Cardiac muscle cell (in vitro differentiated cells and primary cell): Measurements from ENCODE around the gene EXOC3L1. TPM values are rescaled to one million over a fixed set of nuclear protein-coding genes. Genes with fewer than 3 reads are reported as not detected.

Source experiments
- DNase-seq, 2 donors: peaks; one replicate each; pipeline versions ENCODE4 v3.0.0 to v3.0.0-alpha.2; 2010 to 2017; ENCODE audit warnings: low read depth in 1 of 2, low spot score in 1 of 2
- H3K27ac ChIP-seq: fragments of 200-600 bp; sonication (generic); 2 replicates; pipeline ENCODE4 v1.5.1; 2016
- H3K27me3 ChIP-seq: fragments of 200-600 bp; sonication (generic); 2 replicates; pipeline ENCODE4 v1.6.0; 2016; ENCODE audit warnings: control low read depth
- H3K36me3 ChIP-seq: fragments of 200-600 bp; sonication (generic); 2 replicates; pipeline ENCODE4 v1.5.1; 2016; ENCODE audit warnings: control low read depth
- H3K4me1 ChIP-seq: fragments of 200-600 bp; sonication (generic); 2 replicates; pipeline ENCODE4 v1.8.1; 2017; ENCODE audit warnings: low read depth, mild to moderate bottlenecking, mixed run types
- H3K4me3 ChIP-seq: fragments of 200-600 bp; sonication (generic); 2 replicates; pipeline ENCODE4 v1.5.1; 2016; ENCODE audit warnings: mild to moderate bottlenecking
- H3K9me3 ChIP-seq: fragments of 200-600 bp; sonication (generic); 2 replicates; pipeline ENCODE4 v1.5.1; 2017; ENCODE audit warnings: low read depth, mild to moderate bottlenecking, control low read depth
- polyA plus RNA-seq: library from polyadenylated mRNA; unstranded; fragments of >200 nt; fragmentation: Nextera tagmentation; extraction: Ambion mirVana; gene quantifications from 2 replicates; pipeline ENCODE4 v1.2.1, GENCODE V29; 2016
- total RNA-seq: library from RNA; depleted of rRNA; stranded (reverse); fragments of >200 nt; gene quantifications from 2 replicates; pipeline ENCODE4 v1.2.3, GENCODE V29; 2016
- TF ChIP-seq, protein P1 (sequence below): IDR thresholded peaks from 2 replicates; pipeline ENCODE4 v1.5.1; 2012; ENCODE audit warnings: low read depth, mild to moderate bottlenecking, low read length

EXOC3L1 gene
- total and polyA plus RNA-seq, 2 experiments from 2014 or later, result 2.9 to 4.3 TPM

DNA sequence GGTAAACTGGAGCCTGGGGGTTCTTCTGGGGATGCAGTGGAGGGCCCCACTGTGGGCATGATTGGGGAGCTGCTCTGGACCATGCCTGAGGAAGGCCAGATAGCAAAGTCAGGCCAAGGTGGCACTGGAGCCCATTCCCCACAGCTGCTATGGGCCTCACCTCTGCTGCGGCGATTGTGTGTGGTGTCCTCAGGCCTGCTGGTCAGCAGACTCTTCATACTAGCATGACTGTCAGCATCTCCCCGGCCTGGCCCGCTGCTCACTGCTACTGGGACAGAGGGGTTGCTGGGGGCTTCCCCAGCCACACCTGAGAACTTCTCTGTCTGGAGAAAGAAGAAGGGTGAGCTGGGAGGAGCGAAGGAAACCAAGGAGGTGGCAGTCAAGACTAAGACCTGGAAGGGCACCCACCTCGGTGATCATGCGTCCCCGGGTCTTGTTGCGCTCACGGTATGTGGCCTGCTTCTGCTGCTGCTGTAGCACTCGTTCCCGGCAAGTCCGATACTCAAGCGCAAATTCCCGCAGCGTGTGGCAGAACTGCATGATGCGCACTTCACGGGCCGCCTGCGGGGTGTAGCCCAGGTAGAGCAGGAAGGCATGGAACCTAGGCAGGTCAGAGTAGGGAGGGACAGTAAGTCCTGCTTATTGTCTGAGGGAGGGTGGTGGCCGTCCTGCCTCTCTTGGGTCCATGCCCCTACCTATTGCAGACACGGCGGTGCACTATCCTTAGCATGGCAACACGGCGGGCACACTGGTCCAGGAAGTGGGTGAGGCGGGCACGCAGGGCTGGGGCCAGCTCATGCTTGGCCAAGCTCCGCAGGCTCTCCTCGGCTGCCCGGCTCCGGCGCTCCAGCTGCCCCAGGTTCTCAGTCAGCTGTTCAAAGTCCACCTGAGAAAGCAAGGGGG is 40.2 kb upstream of the EXOC3L1 start:
- DNase-seq, result no peak
- no peak overlapping the region for H3K27ac ChIP-seq
- H3K9me3 ChIP-seq, result no peaks in the 10 kb centered on the region
- TF ChIP-seq, protein P1, sequence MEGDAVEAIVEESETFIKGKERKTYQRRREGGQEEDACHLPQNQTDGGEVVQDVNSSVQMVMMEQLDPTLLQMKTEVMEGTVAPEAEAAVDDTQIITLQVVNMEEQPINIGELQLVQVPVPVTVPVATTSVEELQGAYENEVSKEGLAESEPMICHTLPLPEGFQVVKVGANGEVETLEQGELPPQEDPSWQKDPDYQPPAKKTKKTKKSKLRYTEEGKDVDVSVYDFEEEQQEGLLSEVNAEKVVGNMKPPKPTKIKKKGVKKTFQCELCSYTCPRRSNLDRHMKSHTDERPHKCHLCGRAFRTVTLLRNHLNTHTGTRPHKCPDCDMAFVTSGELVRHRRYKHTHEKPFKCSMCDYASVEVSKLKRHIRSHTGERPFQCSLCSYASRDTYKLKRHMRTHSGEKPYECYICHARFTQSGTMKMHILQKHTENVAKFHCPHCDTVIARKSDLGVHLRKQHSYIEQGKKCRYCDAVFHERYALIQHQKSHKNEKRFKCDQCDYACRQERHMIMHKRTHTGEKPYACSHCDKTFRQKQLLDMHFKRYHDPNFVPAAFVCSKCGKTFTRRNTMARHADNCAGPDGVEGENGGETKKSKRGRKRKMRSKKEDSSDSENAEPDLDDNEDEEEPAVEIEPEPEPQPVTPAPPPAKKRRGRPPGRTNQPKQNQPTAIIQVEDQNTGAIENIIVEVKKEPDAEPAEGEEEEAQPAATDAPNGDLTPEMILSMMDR, result no peak
- H3K27me3 ChIP-seq, result no peaks in the 10 kb centered on the region
- no peaks in the 10 kb centered on the region for H3K4me1 ChIP-seq
- peaks cover 16% of the 10 kb centered on the region for H3K36me3 ChIP-seq
- H3K4me3 ChIP-seq, result no peak overlapping the region

DNA sequence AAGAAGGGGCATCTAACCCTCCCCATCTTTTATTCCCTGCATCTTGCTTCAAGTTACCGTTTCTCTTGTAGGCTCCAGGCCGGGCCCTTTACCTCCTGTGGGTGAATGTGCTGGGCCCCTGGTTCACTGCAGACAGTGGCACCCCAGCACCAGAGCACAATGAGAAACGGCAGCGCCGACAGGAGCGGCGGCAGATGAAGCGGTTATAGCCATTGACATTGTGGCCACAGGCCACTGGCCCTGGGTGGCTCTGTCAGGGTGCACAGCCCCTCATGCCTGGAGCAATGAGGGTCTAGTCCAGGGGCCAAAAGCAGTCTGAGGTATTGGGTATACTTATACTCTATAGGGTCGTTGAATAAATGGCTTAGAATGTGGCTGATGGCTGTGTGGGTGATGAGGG is 39.0 kb upstream of the EXOC3L1 start:
- TF ChIP-seq, protein P1, result no peak
- H3K4me1 ChIP-seq, result no peaks in the 10 kb centered on the region
- no peaks in the 10 kb centered on the region for H3K27me3 ChIP-seq
- H3K4me3 ChIP-seq, result no peak overlapping the region
- no peaks in the 10 kb centered on the region for H3K9me3 ChIP-seq
- H3K27ac ChIP-seq, result no peak overlapping the region
- H3K36me3 ChIP-seq, result peaks cover 16% of the 10 kb centered on the region
- no peak for DNase-seq

DNA sequence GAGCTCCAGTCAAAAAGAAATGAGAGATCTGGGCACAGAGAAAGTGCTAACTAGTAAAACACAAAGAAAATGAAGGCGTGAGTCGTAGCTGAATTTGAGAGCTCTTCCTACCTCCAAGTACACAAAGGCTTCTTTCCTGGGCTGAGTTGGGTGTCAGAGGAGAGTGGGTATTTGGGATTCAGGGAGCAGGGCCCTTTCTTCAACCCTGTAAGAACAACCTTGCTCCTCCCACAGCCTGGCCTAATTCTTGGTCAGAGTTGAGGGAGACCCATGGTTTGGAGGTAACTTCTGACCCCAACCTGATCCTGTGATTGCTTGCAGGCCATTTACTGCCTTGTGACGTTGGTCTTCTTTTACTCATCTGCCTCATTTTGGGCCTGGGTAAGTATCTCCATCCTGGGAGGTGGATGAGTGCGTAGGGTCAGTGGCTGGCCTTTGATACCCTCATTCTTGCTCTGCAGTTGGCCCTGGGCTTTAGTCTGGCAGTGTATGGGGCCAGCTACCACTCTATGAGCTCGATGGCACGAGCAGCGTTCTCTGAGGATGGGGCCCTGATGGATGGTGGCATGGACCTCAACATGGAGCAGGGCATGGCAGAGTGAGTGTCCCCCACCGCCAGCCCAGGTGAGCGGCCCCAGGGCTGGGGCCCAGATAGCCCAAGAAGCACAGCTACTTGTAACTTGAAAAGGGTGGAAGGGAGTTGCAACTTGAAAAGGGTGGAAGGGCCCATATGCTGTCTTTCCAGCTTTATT is 38.3 kb upstream of the EXOC3L1 start:
- H3K4me3 ChIP-seq, result no peak overlapping the region
- no peaks in the 10 kb centered on the region for H3K4me1 ChIP-seq
- H3K27me3 ChIP-seq, result no peaks in the 10 kb centered on the region
- no peak overlapping the region for H3K27ac ChIP-seq
- TF ChIP-seq, protein P1, result no peak
- peaks cover 16% of the 10 kb centered on the region for H3K36me3 ChIP-seq
- DNase-seq, result no peak
- no peaks in the 10 kb centered on the region for H3K9me3 ChIP-seq

- H3K27ac ChIP-seq, result no peak overlapping the region
- TF ChIP-seq, protein P1, result no peak
Measured at GRCh38 chr16:67227567-67227921, 37.6 kb upstream of the EXOC3L1 start.

GRCh38 chr16:67226804-67227566 is 37.0 kb upstream of the EXOC3L1 start, which contains the start of gene TMEM208:
TSS of gene TMEM208 (plus strand) at chr16:67227130. CDS start at chr16:67227219, 89 bp downstream.
- Histone ChIP-seq H3K27me3 (no peaks in the 10 kb centered on the region), H3K27ac (no peak within 1 kb of the TSS), H3K4me3 (peak within 1 kb of the TSS; percentile 95), H3K4me1 (no peaks in the 10 kb centered on the region), H3K36me3 (peaks cover 16% of the 10 kb centered on the region), H3K9me3 (no peaks in the 10 kb centered on the region)
- peak; percentile 99 for DNase-seq
- TF ChIP-seq, protein P1, result peak; percentile 11

More at GRCh38 chr16:67227567-67227921, 37.6 kb upstream of the EXOC3L1 start:
- Histone ChIP-seq H3K9me3 (no peaks in the 10 kb centered on the region), H3K36me3 (peaks cover 16% of the 10 kb centered on the region), H3K4me3 (peak overlapping the region; percentile 95), H3K27me3 (no peaks in the 10 kb centered on the region), H3K4me1 (no peaks in the 10 kb centered on the region)
- DNase-seq, result no peak
